Thoracic aorta (tissue), 2 donors: ENCODE data around the gene NCKAP1. TPM values are rescaled to one million over a fixed set of nuclear protein-coding genes. Genes with fewer than 3 reads are reported as not detected.

Experiments
- ATAC-seq: fragments of 150-250 bp; one replicate; pipeline ENCODE4 v1.8.0; 2017; ENCODE audit warnings: low read depth; ENCODE audit not compliant: insufficient number of reproducible peaks, low FRiP score
- DNase-seq: peaks from one replicate; pipeline ENCODE4 v3.0.0-alpha.2; 2020; ENCODE audit warnings: low spot score
- H3K27ac ChIP-seq, 2 donors: fragments of 200-600 bp; sonication (generic); 1 replicate in 1 of 2; 2 replicates in 1 of 2; pipeline ENCODE4 v1.5.1; 2016; ENCODE audit warnings: mild to moderate bottlenecking in 2 of 2, moderate library complexity in 2 of 2
- H3K27me3 ChIP-seq: fragments of 200-600 bp; sonication (generic); replicated peaks from 2 replicates; pipeline ENCODE4 v1.6.0; 2016; ENCODE audit warnings: mild to moderate bottlenecking; ENCODE audit not compliant: insufficient read depth
- H3K36me3 ChIP-seq: fragments of 200-600 bp; sonication (generic); one replicate; pipeline ENCODE4 v1.5.1; 2016
- H3K4me1 ChIP-seq, 2 donors: fragments of 200-600 bp; sonication (generic); 1 replicate in 1 of 2; 2 replicates in 1 of 2; pipeline versions ENCODE4 v1.5.1 to v1.6.0; 2016; ENCODE audit warnings: low read depth in 2 of 2, mild to moderate bottlenecking in 1 of 2; ENCODE audit not compliant: control insufficient read depth in 1 of 2
- H3K4me3 ChIP-seq: fragments of 200-600 bp; sonication (generic); 2 replicates; pipeline ENCODE4 v1.5.1; 2016; ENCODE audit warnings: mild to moderate bottlenecking
- H3K9me3 ChIP-seq: fragments of 200-600 bp; sonication (generic); 2 replicates; pipeline ENCODE4 v1.5.1; 2016
- CTCF ChIP-seq: fragments of 200-600 bp; sonication (generic); IDR thresholded peaks from one replicate; pipeline ENCODE4 v1.5.1; 2019; ENCODE audit warnings: antibody characterized with exemption
- total RNA-seq, 2 donors: library from RNA; depleted of rRNA; stranded (reverse); fragments of >200 nt; gene quantifications; one replicate each; pipeline versions ENCODE4 v1.1.0 to v1.2.3, GENCODE V29; 2016

NCKAP1 gene
- total RNA-seq, 2 donors from 2014 or later = 116 to 159 TPM

GRCh38 chr2:182867426-182868053 is 170.7 kb downstream of the NCKAP1 start:
- Histone ChIP-seq H3K36me3 (no peaks in the 10 kb centered on the region), H3K27me3 (no peaks in the 10 kb centered on the region), H3K27ac (peak overlapping the region; percentile 83 to 92), H3K9me3 (no peaks in the 10 kb centered on the region), H3K4me3 (peak overlapping the region; percentile 79), H3K4me1 (peaks cover 11 to 33% of the 10 kb centered on the region in 2 donors)
- no peak for TF ChIP-seq CTCF
- no peak for ATAC-seq
- no peak for DNase-seq

- Histone ChIP-seq H3K9me3 (no peaks in the 10 kb centered on the region), H3K4me1 (peaks cover 17 to 41% of the 10 kb centered on the region in 2 donors), H3K4me3 (peak within 1 kb of the TSS; percentile 79), H3K27me3 (no peaks in the 10 kb centered on the region), H3K36me3 (no peaks in the 10 kb centered on the region), H3K27ac (peak within 1 kb of the TSS; percentile 83 to 92)
- no peak for ATAC-seq
- no peak for TF ChIP-seq CTCF
- DNase-seq = no peak
These were observed 171.5 kb downstream of the NCKAP1 start, which contains the start of gene FRZB for GRCh38 chr2:182866461-182867406. TSS of gene FRZB (minus strand) at chr2:182866637. CDS start at chr2:182866552, 85 bp downstream.

GRCh38 chr2:182866095-182866460 is 172.2 kb downstream of the NCKAP1 start:
- Histone ChIP-seq H3K27ac (peak overlapping the region; percentile 83 to 92), H3K9me3 (no peaks in the 10 kb centered on the region), H3K4me3 (peak overlapping the region; percentile 79), H3K36me3 (no peaks in the 10 kb centered on the region), H3K27me3 (no peaks in the 10 kb centered on the region), H3K4me1 (peaks cover 21 to 48% of the 10 kb centered on the region in 2 donors)
- ATAC-seq (no peak), DNase-seq (no peak)
- TF ChIP-seq CTCF = no peak

GRCh38 chr2:182864949-182865570 is 173.2 kb downstream of the NCKAP1 start:
- DNase-seq (no peak), ATAC-seq (no peak)
- TF ChIP-seq CTCF = no peak
- peak overlapping the region; percentile 83 to 92 for H3K27ac ChIP-seq
- peak overlapping the region; percentile 79 for H3K4me3 ChIP-seq
- H3K36me3 ChIP-seq = no peaks in the 10 kb centered on the region
- H3K4me1 ChIP-seq = peaks cover 21 to 48% of the 10 kb centered on the region in 2 donors
- H3K9me3 ChIP-seq = no peaks in the 10 kb centered on the region
- no peaks in the 10 kb centered on the region for H3K27me3 ChIP-seq

- Histone ChIP-seq H3K4me1 (peaks cover 21 to 53% of the 10 kb centered on the region in 2 donors), H3K9me3 (no peaks in the 10 kb centered on the region), H3K27ac (peak overlapping the region; percentile 83 to 92), H3K4me3 (peak overlapping the region; percentile 79), H3K27me3 (no peaks in the 10 kb centered on the region), H3K36me3 (no peaks in the 10 kb centered on the region)
- TF ChIP-seq CTCF = no peak
- no peak for ATAC-seq
- no peak for DNase-seq
These were observed 174.6 kb downstream of the NCKAP1 start for GRCh38 chr2:182863642-182864041.
